Activated naive CD8-positive, alpha-beta T cell (primary cell): ENCODE data around the gene SH3GL1.
A peak's percentile ranks its signal among the peaks of the same experiment; 100 is the strongest.

ENCODE experiments used
- H3K27ac Mint-ChIP-seq: one replicate; pipeline ENCODE4 v1.8.0; 2021; ENCODE audit warnings: mixed read lengths
- H3K27me3 Mint-ChIP-seq: one replicate; pipeline ENCODE4 v1.8.0; 2021; ENCODE audit warnings: mixed read lengths
- H3K36me3 Mint-ChIP-seq: one replicate; pipeline ENCODE4 v1.8.0; 2021; ENCODE audit warnings: mixed read lengths
- H3K4me1 Mint-ChIP-seq: one replicate; pipeline ENCODE4 v1.8.0; 2021; ENCODE audit warnings: low read depth, mixed read lengths
- H3K4me3 Mint-ChIP-seq: one replicate; pipeline ENCODE4 v1.8.0; 2021; ENCODE audit warnings: mild to moderate bottlenecking, mixed read lengths
- H3K9me3 Mint-ChIP-seq: one replicate; pipeline ENCODE4 v1.8.0; 2021; ENCODE audit warnings: low read depth, mixed read lengths

The SH3GL1 gene

DNA sequence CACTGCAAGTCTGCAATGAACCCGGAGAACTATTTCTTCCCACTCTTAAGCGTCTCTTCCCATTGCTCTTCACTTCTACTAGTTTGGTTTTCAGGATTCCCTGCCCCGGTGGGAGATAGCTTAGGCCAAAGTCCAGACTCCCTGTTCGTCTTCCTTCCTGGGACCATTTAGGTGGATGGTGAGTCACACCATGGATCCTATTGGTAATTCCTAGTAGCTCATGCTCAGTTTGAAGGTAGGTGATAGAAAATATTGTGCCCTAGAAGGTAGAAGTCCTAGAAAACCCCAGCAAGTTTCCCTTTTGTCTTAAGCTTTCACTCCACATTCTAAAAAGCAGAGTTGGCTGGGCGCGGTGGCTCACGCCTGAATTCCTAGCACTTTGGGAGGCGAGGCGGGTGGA lies 15.9 kb upstream of the SH3GL1 start:
- H3K4me3 Mint-ChIP-seq: no peak overlapping the region
- no peaks in the 10 kb centered on the region for H3K27me3 Mint-ChIP-seq
- H3K27ac Mint-ChIP-seq: no peak overlapping the region
- H3K36me3 Mint-ChIP-seq: peaks cover 8% of the 10 kb centered on the region
- no peaks in the 10 kb centered on the region for H3K4me1 Mint-ChIP-seq
- no peaks in the 10 kb centered on the region for H3K9me3 Mint-ChIP-seq

DNA sequence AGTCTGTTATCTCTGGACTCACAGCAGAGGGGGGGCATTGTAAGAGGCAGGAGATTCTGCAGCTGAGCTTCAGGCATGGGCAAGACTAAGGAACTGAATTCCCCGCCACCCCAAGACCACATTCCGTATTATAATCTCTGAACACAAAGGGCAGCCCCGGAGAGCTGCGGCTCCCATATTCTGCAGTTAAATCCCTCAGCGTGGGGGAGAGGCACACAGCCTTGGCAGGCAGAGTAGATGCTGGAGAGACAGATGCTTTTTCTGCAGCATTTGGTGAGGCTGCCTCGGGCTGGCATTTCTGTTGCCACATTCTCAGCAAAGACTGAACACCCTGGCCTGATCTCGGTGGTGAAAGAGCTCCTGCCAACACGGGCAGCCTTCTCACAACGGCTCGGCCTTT lies 15.0 kb upstream of the SH3GL1 start:
- no peak overlapping the region for H3K4me3 Mint-ChIP-seq
- no peaks in the 10 kb centered on the region for H3K4me1 Mint-ChIP-seq
- H3K36me3 Mint-ChIP-seq: peaks cover 8% of the 10 kb centered on the region
- H3K9me3 Mint-ChIP-seq: no peaks in the 10 kb centered on the region
- H3K27ac Mint-ChIP-seq: no peak overlapping the region
- no peaks in the 10 kb centered on the region for H3K27me3 Mint-ChIP-seq

DNA sequence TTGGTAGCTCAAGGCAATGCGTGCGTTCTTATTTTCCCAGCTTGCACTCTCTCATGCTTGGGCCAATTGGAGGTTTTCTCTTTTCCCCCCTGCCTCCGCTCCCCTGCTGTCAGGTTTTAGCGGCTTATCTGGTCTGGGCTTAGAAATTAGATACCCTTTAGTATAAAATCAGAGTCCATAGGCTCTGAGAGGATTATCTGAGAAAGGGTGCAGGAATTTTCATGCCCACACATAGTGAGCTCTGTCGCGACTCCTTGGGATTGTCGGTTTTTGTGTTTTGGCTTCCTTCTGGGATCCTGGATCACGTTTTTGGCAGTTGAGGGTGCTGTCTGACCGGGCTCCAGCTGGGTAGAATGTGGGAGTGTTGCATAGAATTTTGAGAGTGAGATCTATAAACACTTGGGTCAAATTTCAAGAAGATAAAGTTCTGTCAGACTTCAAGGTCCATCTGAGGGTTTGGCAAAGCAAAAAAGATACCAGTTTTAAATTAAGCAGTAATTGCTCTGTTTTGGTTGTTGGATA lies 14.5 kb upstream of the SH3GL1 start:
- H3K36me3 Mint-ChIP-seq: peaks cover 7% of the 10 kb centered on the region

DNA sequence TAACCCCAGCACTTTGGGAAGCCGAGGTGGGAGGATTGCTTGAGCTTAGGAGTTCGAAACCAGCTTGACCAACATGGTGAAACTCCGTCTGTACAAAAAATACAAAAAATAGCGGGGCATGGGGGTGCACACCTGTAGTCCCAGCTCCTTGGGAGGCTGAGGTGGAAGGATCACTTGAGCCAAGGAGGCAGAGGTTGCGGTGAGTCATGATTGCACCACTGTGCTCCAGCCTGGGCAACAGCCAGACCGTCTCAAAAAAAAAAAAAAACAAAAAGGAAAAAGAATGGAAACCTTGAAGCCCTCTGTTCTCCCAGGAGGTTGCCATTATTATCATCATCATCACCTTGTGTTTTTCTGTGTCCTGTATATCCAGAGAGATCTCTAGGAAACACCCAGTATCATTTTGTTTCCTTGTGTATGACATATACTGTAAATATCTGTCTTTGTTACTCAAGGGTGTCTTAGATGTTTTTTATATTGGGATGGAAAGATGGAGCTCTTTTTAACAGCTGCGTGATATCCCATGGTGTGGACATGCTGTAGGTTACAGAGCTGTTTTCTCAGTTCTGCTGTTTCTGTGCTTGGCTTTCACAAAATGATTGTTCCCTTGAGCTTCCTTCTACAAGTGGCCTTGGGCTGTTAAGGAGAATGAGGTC lies 13.9 kb upstream of the SH3GL1 start:
- no peak overlapping the region for H3K27ac Mint-ChIP-seq
- H3K4me3 Mint-ChIP-seq: no peak overlapping the region
- H3K9me3 Mint-ChIP-seq: no peaks in the 10 kb centered on the region
- H3K36me3 Mint-ChIP-seq: peaks cover 5% of the 10 kb centered on the region
- H3K4me1 Mint-ChIP-seq: no peaks in the 10 kb centered on the region
- no peaks in the 10 kb centered on the region for H3K27me3 Mint-ChIP-seq

More for the DNA sequence above, 14.5 kb upstream of the SH3GL1 start:
- no peaks in the 10 kb centered on the region for H3K9me3 Mint-ChIP-seq
- H3K4me3 Mint-ChIP-seq: no peak overlapping the region
- H3K27me3 Mint-ChIP-seq: no peaks in the 10 kb centered on the region
- no peaks in the 10 kb centered on the region for H3K4me1 Mint-ChIP-seq
- no peak overlapping the region for H3K27ac Mint-ChIP-seq

DNA sequence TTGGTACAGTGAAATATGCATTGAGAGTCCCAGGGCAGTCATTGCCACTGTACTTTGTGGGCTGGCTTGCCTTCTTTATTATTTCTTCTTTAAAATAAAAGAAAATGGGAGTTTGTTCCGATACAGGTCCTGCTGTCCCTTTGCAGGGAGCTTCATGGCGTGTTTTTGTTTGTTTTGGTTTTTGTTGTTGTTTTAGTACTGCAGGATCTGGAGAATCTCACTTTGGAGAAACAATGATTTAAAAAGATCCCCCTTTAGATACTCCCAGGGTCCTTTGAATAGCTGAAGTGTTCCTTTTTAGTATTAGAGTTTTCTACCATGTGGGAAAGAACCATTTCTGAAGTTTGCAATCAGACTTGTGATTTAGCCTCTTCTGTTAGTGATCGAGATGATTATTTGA lies 13.2 kb upstream of the SH3GL1 start:
- Mint-ChIP-seq H3K27me3 (no peaks in the 10 kb centered on the region), H3K4me3 (no peak overlapping the region), H3K4me1 (no peaks in the 10 kb centered on the region), H3K27ac (no peak overlapping the region), H3K9me3 (no peaks in the 10 kb centered on the region), H3K36me3 (peaks cover 5% of the 10 kb centered on the region)

DNA sequence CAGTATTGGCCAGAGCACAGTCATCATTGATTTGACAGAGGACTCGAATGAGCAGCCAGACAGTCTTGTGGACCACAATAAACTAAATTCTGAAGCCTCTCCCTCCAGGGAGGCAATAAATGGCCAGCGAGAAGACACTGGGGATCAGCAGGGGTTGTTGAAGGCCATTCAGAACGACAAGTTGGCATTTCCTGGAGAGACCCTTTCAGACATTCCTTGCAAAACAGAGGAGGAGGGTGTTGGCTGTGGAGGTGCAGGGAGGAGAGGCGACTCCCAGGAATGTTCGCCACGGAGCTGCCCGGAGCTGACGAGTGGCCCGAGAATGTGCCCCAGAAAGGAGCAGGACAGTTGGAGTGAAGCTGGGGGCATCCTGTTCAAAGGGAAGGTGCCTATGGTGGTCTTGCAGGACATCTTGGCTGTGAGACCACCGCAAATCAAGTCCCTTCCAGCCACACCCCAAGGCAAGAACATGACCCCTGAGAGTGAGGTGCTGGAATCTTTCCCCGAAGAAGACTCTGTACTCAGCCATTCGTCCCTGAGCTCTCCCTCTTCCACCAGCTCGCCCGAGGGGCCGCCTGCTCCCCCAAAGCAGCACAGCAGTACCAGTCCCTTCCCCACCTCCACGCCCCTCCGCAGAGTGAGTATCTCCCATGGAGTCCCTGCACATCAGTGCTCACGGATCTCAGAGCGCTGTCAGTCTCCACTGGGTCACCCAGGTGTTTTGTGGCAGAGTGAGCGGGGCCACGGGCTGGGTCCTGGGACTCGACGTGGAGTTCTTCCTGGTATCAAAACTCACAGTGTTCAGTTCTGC lies 9.0 kb upstream of the SH3GL1 start:
- Mint-ChIP-seq H3K36me3 (peaks cover 1% of the 10 kb centered on the region), H3K9me3 (no peaks in the 10 kb centered on the region), H3K4me1 (peaks cover 5% of the 10 kb centered on the region), H3K27ac (no peak overlapping the region), H3K27me3 (no peaks in the 10 kb centered on the region), H3K4me3 (no peak overlapping the region)

DNA sequence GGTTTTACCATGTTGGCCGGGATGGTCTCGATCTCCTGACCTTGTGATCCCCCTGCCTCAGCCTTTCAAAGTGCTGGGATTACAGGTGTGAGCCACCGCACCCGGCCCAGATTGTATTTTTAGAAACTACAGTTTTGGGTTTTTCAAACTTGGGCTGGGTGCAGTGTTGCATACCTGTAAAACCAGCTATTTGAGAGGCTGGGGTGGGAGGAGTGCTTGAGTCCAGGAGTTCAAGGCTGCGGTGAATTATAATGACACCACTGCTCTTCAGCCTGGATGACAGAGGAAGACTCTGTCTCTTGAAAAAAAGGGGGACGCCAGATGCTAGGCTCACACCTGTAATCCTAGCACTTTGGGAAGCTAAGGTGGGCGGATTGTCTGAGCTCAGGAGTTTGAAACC lies 6.3 kb upstream of the SH3GL1 start:
- no peaks in the 10 kb centered on the region for H3K27me3 Mint-ChIP-seq
- H3K36me3 Mint-ChIP-seq: peaks cover 3% of the 10 kb centered on the region
- no peak overlapping the region for H3K27ac Mint-ChIP-seq
- H3K9me3 Mint-ChIP-seq: no peaks in the 10 kb centered on the region
- H3K4me3 Mint-ChIP-seq: no peak overlapping the region
- H3K4me1 Mint-ChIP-seq: peaks cover 19% of the 10 kb centered on the region

DNA sequence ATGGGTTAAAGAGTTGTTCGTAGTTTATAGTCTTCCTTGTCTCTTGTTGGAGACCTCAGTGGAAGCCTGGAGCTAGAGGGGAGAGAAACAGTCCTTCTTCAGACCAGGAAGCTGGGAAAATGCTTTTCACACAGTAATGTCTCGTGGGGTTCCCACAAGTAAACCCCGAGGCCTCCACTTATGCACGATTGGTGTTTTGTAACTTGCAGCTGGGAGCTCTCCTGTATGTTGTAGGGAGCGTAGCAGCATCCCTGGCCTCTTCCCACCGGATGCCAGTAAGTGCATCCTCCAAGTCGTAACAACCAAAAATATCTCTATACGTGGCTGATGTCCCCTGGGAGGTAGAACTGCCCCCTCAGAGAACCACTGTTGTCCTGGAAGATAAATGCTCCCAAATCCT lies 5.6 kb upstream of the SH3GL1 start:
- H3K27ac Mint-ChIP-seq: no peak overlapping the region

DNA sequence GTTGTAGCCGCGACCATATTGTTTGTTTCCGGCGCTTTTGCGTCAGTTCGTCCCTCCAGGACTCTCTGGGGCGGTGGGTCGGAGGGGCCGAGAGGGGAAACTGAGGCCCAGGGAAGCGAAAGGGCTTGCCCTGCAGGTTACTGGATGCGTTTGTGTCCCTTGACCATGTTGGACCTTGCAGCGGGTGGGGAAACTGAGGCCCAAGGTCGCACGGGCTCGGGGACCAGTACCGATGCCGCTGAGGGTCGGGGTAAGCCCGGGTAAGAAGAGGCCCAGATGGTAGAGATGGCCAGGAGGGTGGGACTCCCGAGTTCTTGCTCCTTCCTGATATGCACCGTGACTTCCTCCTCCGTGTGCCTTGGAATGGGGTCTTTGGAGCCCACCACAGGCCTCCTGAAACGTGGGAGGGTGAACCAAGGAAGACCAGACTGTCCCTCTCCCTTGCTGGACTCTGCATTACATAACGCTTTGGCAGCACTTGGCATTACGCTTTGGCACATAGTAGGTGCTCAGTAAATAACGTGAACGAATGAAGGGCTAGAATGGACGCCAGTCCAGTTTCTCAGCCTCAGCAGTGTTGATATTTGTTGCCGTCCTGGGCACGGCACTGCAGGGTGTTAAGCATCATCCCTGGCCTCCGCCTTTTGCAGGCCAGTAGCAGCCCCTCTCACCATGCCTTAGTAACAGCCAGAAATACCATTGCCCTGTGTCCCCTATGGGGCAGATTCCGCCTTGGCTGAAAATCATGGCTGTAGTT lies 2.8 kb upstream of the SH3GL1 start:
- peaks cover 42% of the 10 kb centered on the region for H3K4me1 Mint-ChIP-seq
- H3K4me3 Mint-ChIP-seq: peak overlapping the region; percentile 93
- no peaks in the 10 kb centered on the region for H3K27me3 Mint-ChIP-seq
- no peaks in the 10 kb centered on the region for H3K9me3 Mint-ChIP-seq
- H3K27ac Mint-ChIP-seq: peak overlapping the region; percentile 88
- peaks cover 3% of the 10 kb centered on the region for H3K36me3 Mint-ChIP-seq

More for the DNA sequence above, 5.6 kb upstream of the SH3GL1 start:
- Mint-ChIP-seq H3K9me3 (no peaks in the 10 kb centered on the region), H3K4me1 (peaks cover 26% of the 10 kb centered on the region), H3K4me3 (no peak overlapping the region), H3K36me3 (peaks cover 3% of the 10 kb centered on the region), H3K27me3 (no peaks in the 10 kb centered on the region)

DNA sequence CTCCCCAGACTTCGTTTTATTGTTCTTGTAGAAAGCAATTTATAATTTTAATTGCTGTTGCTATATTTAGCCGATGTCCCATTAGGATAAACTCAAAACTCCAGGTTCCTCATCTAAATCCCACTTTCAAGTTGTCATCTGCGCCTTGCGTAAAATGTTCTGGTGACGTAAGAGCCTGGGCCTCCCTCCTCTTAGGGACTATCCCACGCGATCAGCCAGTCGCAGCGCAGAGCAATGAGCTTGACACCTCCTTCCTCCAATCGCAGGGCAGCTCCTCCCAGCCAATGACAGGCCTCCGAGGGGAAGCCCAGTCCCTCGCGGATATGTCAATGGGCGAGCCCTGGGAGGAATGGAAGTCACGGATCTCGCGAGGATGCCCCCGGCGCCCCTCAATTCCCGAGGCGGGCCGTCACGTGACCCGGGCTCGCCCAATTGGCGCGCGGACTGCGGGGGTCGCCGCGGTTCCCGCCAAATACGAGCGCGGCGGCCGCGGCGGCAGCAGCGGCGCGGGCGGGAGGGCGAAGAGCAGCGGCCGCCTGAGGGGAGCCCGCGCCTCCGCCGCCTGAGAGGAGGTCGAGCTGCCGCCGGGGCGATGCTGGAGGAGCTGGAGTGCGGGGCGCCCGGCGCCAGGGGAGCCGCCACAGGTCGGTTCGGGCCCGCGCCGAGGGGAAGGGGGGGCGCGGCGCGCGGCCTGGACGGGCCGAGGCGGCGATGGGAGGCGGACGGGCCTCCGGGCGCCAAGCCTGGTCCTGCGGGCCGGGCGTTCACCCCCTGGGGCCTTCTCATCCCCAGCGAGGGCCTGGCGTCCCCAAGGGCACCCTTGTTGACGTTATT lies 2.0 kb upstream of the SH3GL1 start, which contains the start of gene CHAF1A:
Gene CHAF1A (plus strand): TSS at position 470 of the 834 bp plus-strand sequence. CDS start 123 bp downstream, at position 593.
- Mint-ChIP-seq H3K9me3 (no peaks in the 10 kb centered on the region), H3K27ac (peak within 1 kb of the TSS; percentile 98), H3K36me3 (peaks cover 3% of the 10 kb centered on the region), H3K4me1 (peaks cover 48% of the 10 kb centered on the region), H3K4me3 (peak within 1 kb of the TSS; percentile 93), H3K27me3 (no peaks in the 10 kb centered on the region)

DNA sequence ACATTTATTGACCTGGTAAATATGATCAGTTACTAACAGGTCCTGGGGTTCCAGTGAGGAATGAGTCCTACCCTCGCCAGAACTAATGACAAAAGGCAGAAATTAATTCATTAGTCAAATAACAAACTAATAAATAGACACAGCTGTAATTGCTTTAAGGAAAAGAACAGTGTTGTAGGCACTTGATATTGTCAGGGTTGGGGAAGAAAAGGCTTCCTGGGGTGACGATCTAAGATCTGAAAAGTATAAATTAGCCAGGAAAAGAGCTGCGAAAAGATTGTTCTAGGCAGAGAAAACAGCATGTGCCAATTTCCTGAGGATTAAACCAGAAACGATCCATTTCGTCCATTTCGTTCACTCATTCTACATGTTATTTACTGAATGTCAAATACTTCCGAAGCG lies 1.4 kb upstream of the SH3GL1 start:
- Mint-ChIP-seq H3K4me3 (peak overlapping the region; percentile 93), H3K9me3 (no peaks in the 10 kb centered on the region), H3K4me1 (peaks cover 52% of the 10 kb centered on the region), H3K27ac (peak overlapping the region; percentile 98), H3K36me3 (peaks cover 6% of the 10 kb centered on the region), H3K27me3 (no peaks in the 10 kb centered on the region)

DNA sequence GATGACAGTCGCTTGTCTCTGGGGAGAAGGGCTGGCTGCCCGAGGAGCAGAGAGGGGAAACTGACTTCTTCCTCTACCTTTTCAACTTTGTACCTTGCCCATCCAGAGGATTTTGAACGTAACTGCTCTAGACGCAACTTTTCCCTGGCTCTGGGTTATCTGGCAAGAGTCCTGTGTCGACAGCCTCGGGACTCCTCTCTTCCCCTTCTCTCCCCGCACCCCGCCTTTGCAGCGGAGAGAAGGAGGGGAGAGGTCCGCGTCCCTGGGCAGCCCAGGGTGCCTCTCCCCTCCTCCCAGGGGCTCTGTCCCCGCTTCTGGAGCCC lies 574 bp downstream of the SH3GL1 start:
- Mint-ChIP-seq H3K4me3 (peak overlapping the region; percentile 93), H3K36me3 (peaks cover 6% of the 10 kb centered on the region), H3K9me3 (no peaks in the 10 kb centered on the region), H3K27ac (peak overlapping the region; percentile 77), H3K27me3 (no peaks in the 10 kb centered on the region), H3K4me1 (peaks cover 61% of the 10 kb centered on the region)

DNA sequence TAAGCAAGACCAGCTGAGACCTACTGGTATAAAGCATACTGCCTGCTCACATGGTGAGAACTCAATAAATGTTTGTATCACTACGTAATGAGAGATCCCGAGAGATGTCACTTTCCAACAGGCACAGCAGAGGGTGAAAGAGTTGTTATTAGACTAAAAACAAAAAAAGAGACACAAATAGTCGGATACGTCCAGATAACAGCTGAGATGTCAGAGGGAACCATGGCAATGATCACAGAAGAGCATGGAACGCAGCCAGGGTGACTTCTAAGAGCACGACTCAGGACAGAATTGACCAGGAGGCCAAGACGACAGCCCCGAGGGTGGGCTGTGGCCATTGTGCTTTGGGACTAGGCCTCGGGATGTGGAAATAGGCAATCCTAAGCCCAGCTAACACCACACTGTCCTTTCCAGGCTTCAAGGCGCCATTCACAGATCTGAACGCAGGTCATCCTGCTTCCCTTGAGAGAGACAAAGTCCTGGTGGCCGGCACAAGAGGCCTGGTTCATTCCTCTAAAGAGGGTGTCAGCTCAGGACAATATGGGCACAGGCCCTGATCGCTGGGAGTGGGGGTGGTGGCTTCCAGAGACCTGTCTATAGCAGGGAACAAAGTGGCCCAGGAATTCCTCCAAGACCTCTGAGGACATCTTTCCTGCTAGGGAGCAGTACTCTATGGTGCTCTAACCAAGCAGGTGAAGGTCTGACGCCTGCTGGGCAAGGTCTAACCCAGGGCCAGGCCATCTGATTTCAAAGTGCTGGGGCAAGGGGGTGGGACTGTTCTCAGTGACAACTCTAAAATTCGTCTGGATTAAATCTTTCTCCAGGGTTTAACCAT lies 3.2 kb downstream of the SH3GL1 start:
- Mint-ChIP-seq H3K27ac (no peak overlapping the region), H3K36me3 (peaks cover 2% of the 10 kb centered on the region), H3K4me1 (peaks cover 60% of the 10 kb centered on the region), H3K4me3 (peak overlapping the region; percentile 38), H3K27me3 (no peaks in the 10 kb centered on the region), H3K9me3 (no peaks in the 10 kb centered on the region)
